ENCODE data around the gene SLC38A6.

Gene SLC38A6

GRCh38 chr14:60980811-60981632 is at the start of gene SLC38A6, which contains the start of gene TRMT5:
Gene SLC38A6, plus strand, starts transcription at chr14:60981245. Its CDS starts 33 bp downstream, at chr14:60981278.
Gene TRMT5, minus strand, starts transcription at chr14:60981079. Its CDS starts 106 bp downstream, at chr14:60980973.
- peak; percentile 91 to 92 for DNase-seq

GRCh38 chr14:60933920-60934655 is 47.0 kb upstream of the SLC38A6 start:
- DNase-seq = no peak

GRCh38 chr14:60935319-60935718 is 45.7 kb upstream of the SLC38A6 start:
- DNase-seq = no peak

- DNase-seq = no peak
Measured at GRCh38 chr14:60943637-60944032, 37.4 kb upstream of the SLC38A6 start.

GRCh38 chr14:60944204-60944603 is 36.8 kb upstream of the SLC38A6 start:
- no peak for DNase-seq

- DNase-seq = no peak
Measured at GRCh38 chr14:60945984-60946383, 35.1 kb upstream of the SLC38A6 start.

- no peak for DNase-seq
Measured at GRCh38 chr14:60946773-60947172, 34.3 kb upstream of the SLC38A6 start.

GRCh38 chr14:60951776-60952435 is 29.1 kb upstream of the SLC38A6 start:
- DNase-seq = no peak

GRCh38 chr14:60956202-60956601 is 24.8 kb upstream of the SLC38A6 start:
- no peak for DNase-seq

GRCh38 chr14:60956632-60957031 is 24.4 kb upstream of the SLC38A6 start:
- no peak for DNase-seq

GRCh38 chr14:60958146-60958545 is 22.9 kb upstream of the SLC38A6 start:
- no peak for DNase-seq

GRCh38 chr14:60963761-60964160 is 17.3 kb upstream of the SLC38A6 start:
- DNase-seq = no peak

GRCh38 chr14:60964904-60965303 is 16.1 kb upstream of the SLC38A6 start:
- DNase-seq = no peak

- no peak for DNase-seq
Measured at GRCh38 chr14:60965402-60965801, 15.6 kb upstream of the SLC38A6 start.

- DNase-seq = no peak
Measured at GRCh38 chr14:60968099-60968498, 12.9 kb upstream of the SLC38A6 start.

- DNase-seq = no peak
Measured at GRCh38 chr14:60968671-60969070, 12.4 kb upstream of the SLC38A6 start.

GRCh38 chr14:60970146-60970545 is 10.9 kb upstream of the SLC38A6 start:
- DNase-seq = no peak

GRCh38 chr14:60971271-60971670 is 9.8 kb upstream of the SLC38A6 start:
- no peak for DNase-seq

GRCh38 chr14:60972295-60972694 is 8.8 kb upstream of the SLC38A6 start:
- DNase-seq = no peak

- no peak for DNase-seq
Measured at GRCh38 chr14:60973070-60973469, 8.0 kb upstream of the SLC38A6 start.

- DNase-seq = no peak
Measured at GRCh38 chr14:60974090-60974651, 6.9 kb upstream of the SLC38A6 start.

- DNase-seq = no peak
Measured at GRCh38 chr14:60975551-60975950, 5.5 kb upstream of the SLC38A6 start.

- DNase-seq = no peak
Measured at GRCh38 chr14:60977847-60978246, 3.2 kb upstream of the SLC38A6 start.
